HEK293 (cell line): ENCODE results near the gene LUZP2.

Source experiments
- ATF2 ChIP-seq: fragments of 450-650 bp; formaldehyde crosslinking; IDR thresholded peaks from 2 replicates; pipeline ENCODE4 v1.5.1; 2016; ENCODE audit warnings: missing biosample characterization, missing genetic modification characterization, low read depth
- REST ChIP-seq: fragments of 450-650 bp; formaldehyde crosslinking; IDR thresholded peaks from 2 replicates; pipeline ENCODE4 v1.5.1; 2016; ENCODE audit warnings: missing biosample characterization, missing genetic modification characterization
- ZBTB49 ChIP-seq: fragments of 450-650 bp; formaldehyde crosslinking; IDR thresholded peaks from 2 replicates; pipeline ENCODE4 v1.5.1; 2016; ENCODE audit warnings: missing biosample characterization, missing genetic modification characterization, low read depth
- ZNF184 ChIP-seq: fragments of 450-650 bp; IDR thresholded peaks from 2 replicates; pipeline ENCODE4 v1.5.1; 2018; ENCODE audit warnings: missing biosample characterization, mild to moderate bottlenecking, missing genetic modification characterization
- ZNF449 ChIP-seq: fragments of 450-650 bp; formaldehyde crosslinking; IDR thresholded peaks from 2 replicates; pipeline ENCODE4 v1.5.1; 2017; ENCODE audit warnings: missing biosample characterization, mild to moderate bottlenecking, missing genetic modification characterization, moderate library complexity
- ZNF585B ChIP-seq: fragments of 450-650 bp; formaldehyde crosslinking; IDR thresholded peaks from 2 replicates; pipeline ENCODE4 v1.5.1; 2016; ENCODE audit warnings: missing biosample characterization, missing genetic modification characterization

- TF ChIP-seq ATF2 (tag by site-specific recombination) (no peak), ZNF184 (no peak), ZBTB49 (no peak), REST (tag by site-specific recombination) (no peak), ZNF449 (tag by site-specific recombination) (no peak), ZNF585B (tag by site-specific recombination) (no peak)
Measured at GRCh38 chr11:24574461-24574860, 77.6 kb downstream of the LUZP2 start.
